G401 (cell line): ENCODE data around the gene ZNF548. TPM values are rescaled to one million over a fixed set of nuclear protein-coding genes. Genes with fewer than 3 reads are reported as not detected.

Source experiments
- DNase-seq: peaks from one replicate; pipeline ENCODE4 v3.0.0-alpha.2; 2015; ENCODE audit warnings: low spot score
- in situ Hi-C: cut with HindIII; loops from 2 replicates; pipeline ENCODE4 v1.10.0; 2016; ENCODE audit warnings: low sequenced_read_pairs, mixed read lengths
- total RNA-seq: library from RNA; depleted of rRNA; stranded (reverse); fragments of >200 nt; shearing (Covaris generic); gene quantifications from 2 replicates; pipeline ENCODE4 v1.2.3, GENCODE V29; 2014

ZNF548 gene
- total RNA-seq, 1 experiment from 2014 or later: 6.0 TPM

DNA sequence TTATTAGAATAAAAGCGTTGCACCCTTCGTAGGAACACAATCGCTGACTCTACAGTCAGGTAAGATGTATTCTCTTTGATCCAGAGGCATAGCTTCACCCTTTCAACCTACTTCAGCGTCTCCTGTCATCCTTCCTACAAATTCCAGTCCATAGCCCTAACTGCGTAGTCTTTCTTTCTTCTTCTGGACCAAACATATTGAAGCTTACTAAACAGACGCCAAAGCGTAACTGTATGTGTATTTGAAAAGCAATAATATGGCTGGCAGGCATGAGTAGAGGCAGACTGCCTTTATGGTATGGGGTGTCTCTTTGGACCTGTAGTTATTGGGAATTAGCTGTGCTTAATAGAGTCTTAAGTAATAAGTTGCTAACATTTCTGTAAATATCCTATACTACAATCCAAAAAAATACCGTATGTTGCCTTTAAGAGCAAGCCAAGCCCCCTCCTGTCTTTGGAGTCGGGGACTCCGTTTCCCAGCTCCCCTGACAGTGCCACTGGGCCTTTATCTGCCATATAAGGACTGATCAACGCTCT, 392 bp upstream of the ZNF548 start:
- in situ Hi-C loops: no loop called here
- DNase-seq: no peak

DNA sequence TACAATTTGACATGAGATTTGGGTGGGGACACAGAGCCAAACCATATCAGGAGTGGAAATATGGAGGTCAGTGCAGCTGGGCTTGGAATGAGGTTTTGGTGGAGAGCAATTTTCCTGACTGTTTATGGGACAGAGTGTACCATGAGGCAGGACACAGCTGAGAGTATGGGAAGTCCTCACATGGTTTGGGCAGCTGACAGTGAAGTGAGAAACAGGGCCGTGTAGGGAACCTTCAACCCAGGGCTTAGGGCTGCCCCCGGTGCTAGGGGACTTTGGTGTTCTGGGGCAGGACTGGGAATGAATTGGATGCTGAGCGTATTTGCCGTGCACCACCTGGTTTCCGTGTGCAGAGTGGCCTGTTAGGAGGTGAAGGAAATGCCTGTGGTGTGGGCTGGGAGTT, 6.1 kb downstream of the ZNF548 start:
- in situ Hi-C loops: no loop called here
- no peak for DNase-seq

DNA sequence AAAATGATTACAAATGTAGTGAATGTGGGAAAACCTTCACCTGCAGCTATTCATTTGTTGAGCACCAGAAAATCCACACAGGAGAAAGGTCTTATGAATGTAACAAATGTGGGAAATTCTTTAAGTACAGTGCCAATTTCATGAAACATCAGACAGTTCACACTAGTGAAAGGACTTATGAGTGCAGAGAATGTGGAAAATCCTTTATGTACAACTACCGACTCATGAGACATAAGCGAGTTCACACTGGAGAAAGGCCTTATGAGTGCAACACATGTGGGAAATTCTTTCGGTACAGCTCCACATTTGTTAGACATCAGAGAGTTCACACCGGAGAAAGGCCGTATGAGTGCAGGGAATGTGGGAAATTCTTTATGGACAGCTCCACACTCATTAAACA, 9.2 kb downstream of the ZNF548 start:
- no peak for DNase-seq
- in situ Hi-C loops: no loop called here

DNA sequence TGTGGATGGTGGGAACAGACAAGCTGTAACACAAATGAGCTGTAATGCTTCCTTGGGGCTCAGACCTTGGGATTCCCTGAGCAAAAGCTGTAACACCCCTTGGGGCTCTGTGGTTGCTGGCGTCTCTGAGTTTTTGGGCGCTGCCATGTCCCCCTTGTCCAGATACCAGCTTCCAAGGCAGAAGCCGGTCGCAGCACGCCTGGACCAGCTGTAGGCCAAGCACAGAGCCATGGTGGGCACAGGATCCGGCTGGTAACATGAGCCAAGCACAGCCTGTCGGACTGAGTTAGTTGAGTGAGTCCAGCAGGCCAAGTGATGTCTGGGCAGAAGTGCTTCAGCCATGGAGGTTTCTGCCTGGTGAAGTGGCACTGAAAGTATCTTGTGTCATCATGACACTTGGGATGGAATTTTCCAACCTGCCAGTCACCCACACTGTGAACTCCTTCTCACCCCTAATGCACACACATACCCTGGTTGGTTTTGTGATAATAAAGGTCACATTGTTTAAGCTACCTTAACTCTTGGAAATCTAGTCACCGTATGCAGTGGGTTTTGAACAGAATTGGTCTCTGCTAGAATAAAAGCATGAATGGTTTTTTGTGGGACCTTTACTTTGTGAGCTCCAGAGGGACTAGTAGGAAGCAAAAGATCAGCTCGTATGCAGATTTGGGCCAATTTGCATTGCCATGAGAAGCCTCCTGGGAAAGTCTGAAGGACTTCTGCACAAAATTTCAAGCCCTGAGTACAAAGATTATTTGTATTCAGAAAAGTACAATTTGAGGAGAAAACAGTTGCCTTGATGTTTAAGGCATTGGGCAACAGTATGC, 14.3 kb downstream of the ZNF548 start:
- no peak for DNase-seq
- in situ Hi-C loops: no loop called here

DNA sequence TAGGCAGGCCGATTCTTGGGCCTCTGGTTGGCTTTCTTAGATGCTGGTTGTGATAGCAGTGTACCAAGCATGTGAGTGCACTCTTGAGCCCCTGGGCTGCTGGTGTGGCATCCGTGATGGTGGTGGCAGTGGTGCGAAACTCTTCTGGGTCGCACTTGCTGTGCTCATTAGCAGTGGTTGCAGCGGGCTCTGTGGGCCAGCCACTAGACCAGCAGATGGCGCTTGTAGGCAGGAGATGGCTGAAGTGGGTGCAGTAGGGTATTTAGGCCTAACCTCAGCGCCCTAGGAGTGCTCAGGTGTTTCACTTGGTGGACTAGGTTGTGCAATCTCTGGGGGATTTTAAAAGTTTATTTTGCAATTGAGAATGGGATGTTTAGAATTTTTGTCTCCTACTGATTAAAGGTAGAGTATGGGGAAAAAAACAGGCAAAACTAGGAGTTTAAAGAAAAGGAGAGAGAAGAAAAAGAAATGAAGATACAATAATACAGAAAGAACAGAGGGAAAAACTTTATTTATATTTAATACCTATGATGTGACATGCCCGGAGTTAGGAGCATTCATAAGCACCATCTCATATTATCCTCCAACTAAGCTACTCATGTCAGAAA, 17.0 kb downstream of the ZNF548 start:
- peak; percentile 40 for DNase-seq
- in situ Hi-C loops: no loop called here

DNA sequence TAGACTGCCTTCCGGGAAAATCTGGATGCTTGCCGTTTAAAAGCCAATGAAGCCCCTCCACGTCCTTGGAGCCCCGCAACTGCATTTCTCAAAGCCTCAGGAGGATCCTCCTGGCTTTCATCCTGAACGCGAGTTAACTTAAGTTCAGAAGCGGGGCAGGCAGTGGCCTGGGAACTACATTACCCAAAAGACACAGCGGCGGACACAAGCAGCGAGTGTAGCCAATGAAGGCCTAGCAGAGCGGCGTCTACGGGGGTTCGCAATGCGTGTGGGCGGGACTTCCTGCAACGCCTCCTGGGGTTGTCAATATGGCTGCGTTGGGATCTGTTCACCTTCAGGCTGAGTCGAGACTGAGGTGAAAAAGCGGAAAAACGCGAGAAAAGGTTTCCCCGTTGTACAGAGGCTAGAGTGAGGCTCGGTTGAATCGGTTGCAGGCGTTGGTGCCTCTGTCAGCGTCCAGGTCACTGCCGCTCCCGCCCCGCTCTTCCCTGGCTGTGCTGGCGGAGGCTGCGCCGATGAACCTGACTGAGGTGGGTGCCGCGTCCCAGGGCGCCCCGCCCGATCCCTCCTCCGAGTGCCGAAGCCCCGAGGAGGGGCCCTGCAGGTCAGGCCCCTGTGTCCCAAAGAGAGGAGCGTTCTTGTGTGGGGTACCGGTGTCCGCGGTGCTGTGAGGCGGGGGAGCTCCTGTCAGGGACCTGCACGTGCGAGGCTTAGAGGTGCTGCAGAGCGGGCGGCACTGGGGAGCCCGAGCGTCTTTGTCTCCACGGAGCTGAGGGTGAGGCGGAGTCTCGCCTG, 21.4 kb downstream of the ZNF548 start, which contains the start of gene ZNF17:
Gene ZNF17, plus strand, starts transcription at position 285 of the 795 bp plus-strand sequence. CDS start 2,455 bp downstream, outside the sequence.
- in situ Hi-C loops: no loop called here
- peak; percentile 97 for DNase-seq

DNA sequence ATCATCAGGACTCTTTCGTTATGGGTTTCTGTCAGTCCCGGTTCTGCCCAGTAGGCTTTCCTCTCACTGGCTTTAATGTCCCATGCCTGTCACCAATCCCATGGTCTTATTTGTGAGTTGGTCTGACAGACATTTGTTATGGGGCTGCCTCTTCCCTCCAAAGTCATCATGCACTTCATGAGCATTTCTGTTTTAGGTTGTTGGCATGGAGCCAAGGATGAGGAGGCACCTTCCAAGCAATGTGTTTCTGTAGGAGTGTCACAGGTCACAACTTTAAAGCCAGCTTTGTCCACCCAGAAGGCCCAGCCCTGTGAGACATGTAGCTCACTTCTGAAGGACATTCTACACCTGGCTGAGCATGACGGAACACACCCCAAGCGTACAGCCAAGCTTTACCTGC, 29.8 kb downstream of the ZNF548 start:
- DNase-seq: no peak
- in situ Hi-C loops: no loop called here

DNA sequence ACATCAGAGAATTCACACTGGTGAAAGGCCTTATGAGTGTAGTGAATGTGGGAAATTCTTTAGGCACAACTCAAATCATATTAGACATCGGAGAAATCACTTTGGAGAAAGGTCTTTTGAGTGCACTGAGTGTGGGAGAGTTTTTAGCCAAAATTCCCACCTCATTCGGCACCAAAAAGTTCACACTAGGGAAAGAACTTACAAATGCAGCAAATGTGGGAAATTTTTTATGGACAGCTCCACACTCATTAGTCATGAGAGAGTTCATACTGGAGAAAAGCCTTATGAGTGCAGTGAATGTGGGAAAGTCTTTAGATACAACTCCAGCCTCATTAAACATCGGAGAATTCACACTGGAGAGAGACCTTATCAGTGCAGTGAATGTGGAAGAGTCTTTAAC, 31.4 kb downstream of the ZNF548 start:
- in situ Hi-C loops: no loop called here
- no peak for DNase-seq

DNA sequence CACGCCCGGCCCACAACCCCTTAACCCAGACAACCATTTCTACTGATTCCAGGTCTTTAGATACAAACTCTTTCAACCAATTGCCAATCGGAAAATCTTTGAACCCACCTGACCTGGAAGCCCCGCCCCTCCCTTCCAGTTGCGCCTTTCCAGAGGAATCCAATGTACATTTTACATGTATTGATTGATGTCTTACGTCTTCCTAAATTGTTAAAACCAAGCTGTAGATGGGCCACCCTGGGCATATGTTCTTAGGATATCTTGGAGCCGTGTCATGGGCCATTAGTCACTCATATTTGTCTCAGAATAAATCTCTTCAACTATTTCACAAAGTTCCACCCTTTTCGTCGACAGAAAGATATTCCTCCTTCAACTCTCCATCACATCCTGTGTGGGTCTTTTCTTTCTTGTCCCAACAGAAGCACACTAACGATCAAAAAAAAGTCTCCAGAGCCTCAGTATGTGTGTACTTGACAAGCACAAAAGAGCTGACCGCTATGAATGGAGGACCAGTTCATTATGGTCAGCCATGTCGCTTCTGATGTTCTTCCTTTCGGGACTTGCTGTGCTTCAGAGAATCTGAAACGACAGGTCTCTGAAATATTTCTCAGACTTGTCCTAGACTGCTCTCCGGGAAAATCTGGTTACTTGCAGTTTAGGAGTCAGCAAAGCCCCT, 44.9 kb downstream of the ZNF548 start:
- DNase-seq: no peak
- in situ Hi-C loops: no loop called here

DNA sequence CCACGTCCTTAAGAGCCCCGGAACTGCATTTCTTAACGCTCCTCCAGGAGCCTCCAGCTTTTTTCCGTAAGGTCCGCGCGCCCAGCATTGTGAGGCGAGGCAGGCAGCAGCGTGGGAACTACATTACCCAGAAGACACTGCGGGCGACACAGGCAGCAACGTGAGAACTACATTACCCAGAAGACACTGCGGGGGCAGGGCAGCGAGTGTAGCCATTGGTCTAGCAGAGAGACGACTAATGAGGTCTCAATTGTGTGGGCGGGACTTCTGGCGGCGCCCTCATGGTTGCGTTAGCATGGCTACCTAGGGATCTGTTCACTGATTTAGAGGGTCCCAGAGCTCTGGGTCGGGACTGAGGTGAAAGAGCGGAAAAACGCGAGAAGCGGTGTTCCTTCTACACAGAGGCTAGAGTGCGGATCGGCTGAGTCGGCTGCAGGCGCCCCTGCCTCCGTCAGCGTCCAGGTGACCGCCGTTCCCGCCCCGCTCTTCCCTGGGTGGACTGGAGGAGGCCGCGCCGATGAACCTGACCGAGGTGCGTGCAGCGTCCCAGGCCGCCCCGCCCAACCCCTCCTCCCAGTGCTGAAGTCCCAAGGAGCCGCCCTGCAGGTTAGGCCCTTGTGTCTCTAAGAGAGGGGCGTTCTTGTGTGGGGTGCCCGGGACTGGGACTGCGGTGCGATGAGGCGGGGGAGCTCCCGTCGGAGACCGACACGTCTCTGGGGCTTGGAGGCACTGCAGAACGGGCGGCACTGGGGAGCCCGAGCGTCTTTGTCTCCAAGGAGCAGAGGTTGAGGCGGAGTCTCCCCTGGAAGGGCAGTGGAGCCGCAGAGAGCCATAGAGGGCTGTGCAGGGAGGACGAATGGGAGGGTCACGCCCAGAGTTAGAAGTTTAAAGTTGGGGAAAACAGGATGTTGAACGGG, 45.7 kb downstream of the ZNF548 start, which contains the start of gene ZNF749:
Gene ZNF749, plus strand, starts transcription at position 264 of the 917 bp plus-strand sequence. Its CDS starts 254 bp downstream, at position 518.
- in situ Hi-C loops: no loop called here
- DNase-seq: peak; percentile 99

DNA sequence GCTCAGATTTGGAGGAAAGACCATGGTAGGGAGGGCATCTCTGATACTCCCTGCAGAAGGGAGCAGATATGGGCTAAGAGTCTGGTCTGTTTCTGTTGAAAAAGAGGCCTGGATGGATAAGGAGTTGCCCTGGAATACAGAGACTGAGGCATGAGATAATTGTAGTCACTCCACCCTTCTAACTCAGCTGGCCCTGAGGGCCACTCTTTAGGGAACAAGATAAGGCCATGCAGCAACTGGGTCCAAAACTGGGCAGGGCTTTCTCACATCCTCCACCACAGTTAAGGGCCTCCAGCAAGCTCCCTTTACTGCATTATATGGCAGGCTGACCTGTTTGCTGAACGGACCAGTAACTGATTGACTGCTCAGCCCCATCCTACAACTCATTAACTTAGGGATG, 46.8 kb downstream of the ZNF548 start:
- DNase-seq: no peak
- in situ Hi-C loops: no loop called here

DNA sequence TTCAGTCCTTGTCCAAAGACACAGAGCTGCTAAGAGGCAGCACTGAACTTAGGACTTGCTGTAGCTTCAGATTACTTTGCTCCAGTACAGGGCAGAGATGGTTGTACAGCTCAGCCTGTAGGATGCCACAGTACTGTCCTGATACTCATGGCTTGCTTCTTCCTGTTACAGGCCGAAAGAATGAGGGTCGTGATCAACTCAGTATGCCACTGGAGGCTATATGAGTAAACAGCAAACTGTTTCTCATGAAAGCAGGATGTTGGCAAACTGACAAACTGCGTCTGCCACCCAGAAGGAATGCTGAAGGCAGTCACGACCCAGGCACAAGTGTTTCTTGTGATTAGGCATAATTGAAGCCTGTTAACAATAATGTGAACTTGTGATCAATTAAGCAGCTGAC, 48.3 kb downstream of the ZNF548 start:
- DNase-seq: no peak
- in situ Hi-C loops: no loop called here

DNA sequence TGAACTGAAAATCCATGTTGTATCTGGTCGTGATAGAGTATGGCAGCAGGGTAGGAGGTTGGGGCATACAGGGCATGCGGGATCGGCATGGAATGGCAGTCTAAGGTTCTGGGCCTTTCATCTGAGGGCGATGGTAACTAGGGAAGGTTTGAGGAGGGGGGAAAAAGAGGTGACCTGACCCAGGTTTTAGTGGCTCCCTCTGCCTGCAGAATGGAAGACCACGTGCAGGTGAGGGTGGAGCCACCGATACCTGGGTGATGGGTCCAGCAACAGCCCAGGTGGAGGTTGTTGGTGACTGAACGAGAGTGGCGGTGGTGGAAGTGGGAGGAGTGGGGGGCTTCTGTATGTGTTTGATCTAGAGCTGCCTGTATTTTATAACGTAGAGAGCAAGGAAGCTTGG, 49.3 kb downstream of the ZNF548 start:
- DNase-seq: no peak
- in situ Hi-C loops: no loop called here

DNA sequence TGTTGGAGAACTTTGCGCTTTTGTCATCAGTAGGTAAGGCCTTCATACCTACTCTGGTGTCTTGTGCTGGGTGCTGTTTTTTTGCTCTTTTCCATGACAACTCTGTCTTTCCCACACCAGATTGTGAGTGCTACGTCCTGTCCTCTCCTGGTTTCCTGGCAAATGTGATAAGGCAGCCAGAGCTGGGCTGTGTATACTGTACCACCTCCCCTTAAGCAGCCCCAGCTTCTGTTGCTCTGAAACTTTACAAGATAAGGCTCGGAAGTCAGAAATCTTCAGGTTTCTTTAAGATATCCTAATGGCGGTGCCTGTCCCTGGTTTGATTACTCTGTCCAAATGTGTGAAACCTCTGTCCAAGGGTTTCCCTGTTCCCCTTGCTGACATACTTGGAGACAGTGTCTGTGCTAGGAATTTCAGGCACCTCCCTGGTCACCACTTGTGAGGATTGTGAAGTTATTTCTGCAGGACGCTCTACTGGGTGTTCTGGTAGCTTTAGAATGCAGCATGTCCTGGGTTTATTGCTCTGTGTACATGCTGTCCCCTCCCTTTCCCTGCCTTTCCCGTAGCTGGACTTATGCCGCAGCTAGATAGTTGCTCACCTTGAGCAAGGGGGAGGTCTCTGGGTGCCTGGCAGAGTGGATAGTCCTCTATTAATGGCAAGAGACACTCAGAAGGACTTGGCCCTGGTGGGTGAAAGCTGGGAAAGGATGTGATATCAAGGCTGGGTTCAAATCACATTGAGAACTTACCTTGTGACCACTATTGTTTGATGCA, 52.5 kb downstream of the ZNF548 start:
- in situ Hi-C loops: no loop called here
- no peak for DNase-seq

DNA sequence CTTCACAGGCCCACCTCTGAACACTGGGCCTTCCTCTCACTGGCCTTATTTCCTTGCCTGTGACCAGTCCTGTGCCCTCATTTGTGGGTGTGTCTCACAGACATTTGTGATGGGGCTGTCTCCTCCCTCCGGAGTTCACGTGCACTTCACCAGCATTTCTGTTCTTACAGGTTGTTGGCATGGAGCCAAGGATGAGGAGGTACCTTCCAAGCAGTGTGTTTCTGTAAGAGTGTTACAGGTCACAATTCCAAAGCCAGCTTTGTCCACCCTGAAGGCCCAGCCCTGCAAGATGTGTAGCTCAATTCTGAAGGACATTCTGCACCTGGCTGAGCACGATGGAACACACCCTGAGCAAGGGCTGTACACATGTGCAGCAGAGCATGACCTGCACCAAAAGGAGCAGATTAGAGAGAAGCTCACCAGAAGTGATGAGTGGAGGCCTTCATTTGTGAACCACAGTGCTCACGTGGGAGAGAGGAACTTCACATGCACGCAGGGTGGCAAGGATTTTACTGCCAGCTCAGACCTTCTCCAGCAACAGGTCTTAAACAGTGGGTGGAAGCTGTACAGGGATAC, 53.6 kb downstream of the ZNF548 start:
- DNase-seq: no peak
- in situ Hi-C loops: no loop called here

DNA sequence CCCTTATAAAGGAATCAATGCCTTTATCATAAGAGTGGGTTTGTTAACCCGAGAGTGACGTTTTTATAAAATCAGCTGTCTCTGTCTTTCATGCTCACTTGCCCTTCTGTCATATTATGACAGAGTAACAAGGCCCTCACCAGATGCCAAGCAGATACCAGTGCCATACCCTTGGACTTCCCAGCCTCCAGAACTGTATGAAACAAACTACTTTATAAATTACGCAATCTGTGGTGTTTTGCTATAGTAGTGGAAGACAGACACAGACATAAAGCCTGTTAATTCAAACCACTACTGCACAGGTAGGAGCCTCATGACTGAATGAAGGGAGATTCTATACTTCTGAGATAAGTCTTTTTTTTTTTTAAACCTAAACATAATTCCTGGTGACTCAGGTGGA, 62.7 kb downstream of the ZNF548 start:
- in situ Hi-C loops: no loop called here
- no peak for DNase-seq
